ENCODE data around the gene BCAS1.

Gene BCAS1

DNA sequence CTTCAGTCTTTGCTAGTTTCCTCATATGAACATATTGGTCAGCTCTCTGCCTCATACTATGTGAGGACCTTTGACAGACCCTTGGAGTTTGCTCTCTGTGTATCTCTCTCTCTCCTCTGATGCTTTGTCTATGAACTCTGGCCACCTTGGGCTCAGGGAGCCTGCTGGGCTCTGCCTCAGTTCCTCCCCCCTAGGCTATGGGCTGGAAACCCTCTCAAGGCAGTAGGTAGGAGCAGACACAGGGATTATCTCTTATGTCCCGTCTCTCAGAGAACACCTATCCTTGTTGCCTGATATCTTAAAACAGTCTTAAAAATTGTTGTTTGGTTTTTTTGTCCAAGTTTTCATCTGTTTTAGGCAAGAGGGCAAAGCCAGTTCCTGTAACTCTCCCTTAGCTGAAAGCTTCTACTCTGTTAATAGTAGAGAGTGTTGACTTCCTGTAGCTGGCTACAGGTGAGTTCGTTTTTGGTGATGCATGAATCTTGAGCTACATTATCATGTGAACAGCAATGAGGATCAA, 68.3 kb downstream of the BCAS1 start (continued):
- TF ChIP-seq, protein P1, sequence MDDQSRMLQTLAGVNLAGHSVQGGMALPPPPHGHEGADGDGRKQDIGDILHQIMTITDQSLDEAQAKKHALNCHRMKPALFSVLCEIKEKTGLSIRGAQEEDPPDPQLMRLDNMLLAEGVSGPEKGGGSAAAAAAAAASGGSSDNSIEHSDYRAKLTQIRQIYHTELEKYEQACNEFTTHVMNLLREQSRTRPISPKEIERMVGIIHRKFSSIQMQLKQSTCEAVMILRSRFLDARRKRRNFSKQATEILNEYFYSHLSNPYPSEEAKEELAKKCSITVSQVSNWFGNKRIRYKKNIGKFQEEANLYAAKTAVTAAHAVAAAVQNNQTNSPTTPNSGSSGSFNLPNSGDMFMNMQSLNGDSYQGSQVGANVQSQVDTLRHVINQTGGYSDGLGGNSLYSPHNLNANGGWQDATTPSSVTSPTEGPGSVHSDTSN (CRISPR knock-in tag; IDR thresholded peaks at IDR 0.05): no peak
- TF ChIP-seq, protein P2, sequence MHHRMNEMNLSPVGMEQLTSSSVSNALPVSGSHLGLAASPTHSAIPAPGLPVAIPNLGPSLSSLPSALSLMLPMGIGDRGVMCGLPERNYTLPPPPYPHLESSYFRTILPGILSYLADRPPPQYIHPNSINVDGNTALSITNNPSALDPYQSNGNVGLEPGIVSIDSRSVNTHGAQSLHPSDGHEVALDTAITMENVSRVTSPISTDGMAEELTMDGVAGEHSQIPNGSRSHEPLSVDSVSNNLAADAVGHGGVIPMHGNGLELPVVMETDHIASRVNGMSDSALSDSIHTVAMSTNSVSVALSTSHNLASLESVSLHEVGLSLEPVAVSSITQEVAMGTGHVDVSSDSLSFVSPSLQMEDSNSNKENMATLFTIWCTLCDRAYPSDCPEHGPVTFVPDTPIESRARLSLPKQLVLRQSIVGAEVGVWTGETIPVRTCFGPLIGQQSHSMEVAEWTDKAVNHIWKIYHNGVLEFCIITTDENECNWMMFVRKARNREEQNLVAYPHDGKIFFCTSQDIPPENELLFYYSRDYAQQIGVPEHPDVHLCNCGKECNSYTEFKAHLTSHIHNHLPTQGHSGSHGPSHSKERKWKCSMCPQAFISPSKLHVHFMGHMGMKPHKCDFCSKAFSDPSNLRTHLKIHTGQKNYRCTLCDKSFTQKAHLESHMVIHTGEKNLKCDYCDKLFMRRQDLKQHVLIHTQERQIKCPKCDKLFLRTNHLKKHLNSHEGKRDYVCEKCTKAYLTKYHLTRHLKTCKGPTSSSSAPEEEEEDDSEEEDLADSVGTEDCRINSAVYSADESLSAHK (tag by site-specific recombination; IDR thresholded peaks at IDR 0.05): no peak
- TF ChIP-seq, protein P3, sequence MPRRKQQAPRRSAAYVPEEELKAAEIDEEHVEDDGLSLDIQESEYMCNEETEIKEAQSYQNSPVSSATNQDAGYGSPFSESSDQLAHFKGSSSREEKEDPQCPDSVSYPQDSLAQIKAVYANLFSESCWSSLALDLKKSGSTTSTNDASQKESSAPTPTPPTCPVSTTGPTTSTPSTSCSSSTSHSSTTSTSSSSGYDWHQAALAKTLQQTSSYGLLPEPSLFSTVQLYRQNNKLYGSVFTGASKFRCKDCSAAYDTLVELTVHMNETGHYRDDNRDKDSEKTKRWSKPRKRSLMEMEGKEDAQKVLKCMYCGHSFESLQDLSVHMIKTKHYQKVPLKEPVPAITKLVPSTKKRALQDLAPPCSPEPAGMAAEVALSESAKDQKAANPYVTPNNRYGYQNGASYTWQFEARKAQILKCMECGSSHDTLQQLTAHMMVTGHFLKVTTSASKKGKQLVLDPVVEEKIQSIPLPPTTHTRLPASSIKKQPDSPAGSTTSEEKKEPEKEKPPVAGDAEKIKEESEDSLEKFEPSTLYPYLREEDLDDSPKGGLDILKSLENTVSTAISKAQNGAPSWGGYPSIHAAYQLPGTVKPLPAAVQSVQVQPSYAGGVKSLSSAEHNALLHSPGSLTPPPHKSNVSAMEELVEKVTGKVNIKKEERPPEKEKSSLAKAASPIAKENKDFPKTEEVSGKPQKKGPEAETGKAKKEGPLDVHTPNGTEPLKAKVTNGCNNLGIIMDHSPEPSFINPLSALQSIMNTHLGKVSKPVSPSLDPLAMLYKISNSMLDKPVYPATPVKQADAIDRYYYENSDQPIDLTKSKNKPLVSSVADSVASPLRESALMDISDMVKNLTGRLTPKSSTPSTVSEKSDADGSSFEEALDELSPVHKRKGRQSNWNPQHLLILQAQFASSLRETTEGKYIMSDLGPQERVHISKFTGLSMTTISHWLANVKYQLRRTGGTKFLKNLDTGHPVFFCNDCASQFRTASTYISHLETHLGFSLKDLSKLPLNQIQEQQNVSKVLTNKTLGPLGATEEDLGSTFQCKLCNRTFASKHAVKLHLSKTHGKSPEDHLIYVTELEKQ (tag by site-specific recombination; IDR thresholded peaks at IDR 0.05; ENCODE audit: borderline replicate concordance): no peak
- TF ChIP-seq ZNF23 (tag by site-specific recombination; IDR thresholded peaks at IDR 0.05; ENCODE audit: borderline replicate concordance) (no peak), ZNF48 (tag by site-specific recombination; IDR thresholded peaks at IDR 0.05) (no peak), ZNF214 (tag by site-specific recombination; IDR thresholded peaks at IDR 0.05; ENCODE audit: borderline replicate concordance) (no peak), ZNF561 (tag by site-specific recombination; IDR thresholded peaks at IDR 0.05; ENCODE audit: borderline replicate concordance) (no peak), ZNF521 (tag by site-specific recombination; IDR thresholded peaks at IDR 0.05) (no peak), ZNF211 (tag by site-specific recombination; IDR thresholded peaks at IDR 0.05; ENCODE audit: low read depth) (no peak), ZNF600 (tag by site-specific recombination; IDR thresholded peaks at IDR 0.05) (no peak), OSR2 (tag by site-specific recombination; IDR thresholded peaks at IDR 0.05) (no peak), ZNF555 (tag by site-specific recombination; conservative IDR thresholded peaks at IDR 0.05) (no peak)

DNA sequence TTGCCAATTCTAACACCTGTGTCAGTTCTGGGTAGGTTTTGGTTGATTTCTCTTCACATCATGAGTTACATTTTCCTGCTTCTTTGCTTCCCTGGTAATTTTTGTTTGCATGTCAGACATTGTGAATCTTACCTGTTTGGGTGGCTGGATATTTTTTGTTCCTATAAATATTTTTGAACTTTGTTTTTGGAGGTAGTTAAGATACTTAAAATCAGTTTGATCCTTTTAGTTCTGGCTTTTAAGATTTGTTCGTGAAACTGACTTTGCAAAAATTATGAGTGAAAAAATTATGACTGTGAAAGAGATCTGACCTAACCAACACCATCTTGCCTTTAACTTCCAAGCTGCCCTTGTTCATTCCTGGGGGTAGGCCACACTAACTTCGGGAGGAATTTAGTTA, 69.5 kb downstream of the BCAS1 start:
- H3K9me3 ChIP-seq (ENCODE audit: control insufficient read depth, insufficient read depth, low read depth, low read length): no peaks in the 10 kb centered on the region
- no peaks in the 10 kb centered on the region for H3K4me1 ChIP-seq (ENCODE audit: control insufficient read depth, insufficient read depth, low read length)
- ChIA-PET POLR2A (no interaction called here), CTCF (no interaction called here)
- no peak overlapping the region for H3K27ac ChIP-seq (ENCODE audit: extremely low read depth, low read depth, low read length)
- no peak overlapping the region for H3K4me3 ChIP-seq (ENCODE audit: low read depth, low read length)
- H3K36me3 ChIP-seq (ENCODE audit: control insufficient read depth in 2 of 2, insufficient read depth in 1 of 2, low read length in 2 of 2): no peaks in the 10 kb centered on the region
- no peak for TF ChIP-seq ZNF211 (tag by site-specific recombination; IDR thresholded peaks at IDR 0.05; ENCODE audit: low read depth)
- no peak for TF ChIP-seq BCL11B (tag by site-specific recombination; IDR thresholded peaks at IDR 0.05; ENCODE audit: low read depth)

DNA sequence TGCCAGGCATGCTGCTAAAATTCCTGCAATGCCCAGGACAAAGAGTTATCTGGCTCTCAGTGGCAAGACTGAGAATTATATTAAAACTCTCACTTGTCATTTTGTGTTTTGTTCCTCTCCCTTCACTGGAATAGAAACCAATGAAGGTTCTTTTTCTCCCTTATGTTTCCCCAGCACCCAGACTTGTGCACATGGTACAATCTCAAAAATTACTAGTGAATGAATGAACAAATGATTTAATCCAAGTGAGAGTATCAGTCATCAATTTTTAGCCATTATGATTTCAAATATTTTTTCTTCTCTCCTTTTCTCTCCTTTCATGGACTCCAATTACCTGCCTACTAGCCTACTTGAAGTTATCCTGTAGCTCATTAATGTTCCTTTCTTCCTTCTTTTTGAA, 70.1 kb downstream of the BCAS1 start:
- Histone ChIP-seq H3K4me3 (ENCODE audit: low read depth, low read length) (no peak overlapping the region), H3K36me3 (ENCODE audit: control insufficient read depth in 2 of 2, insufficient read depth in 1 of 2, low read length in 2 of 2) (no peaks in the 10 kb centered on the region), H3K27ac (ENCODE audit: extremely low read depth, low read depth, low read length) (no peak overlapping the region), H3K4me1 (ENCODE audit: control insufficient read depth, insufficient read depth, low read length) (no peaks in the 10 kb centered on the region), H3K9me3 (ENCODE audit: control insufficient read depth, insufficient read depth, low read depth, low read length) (no peaks in the 10 kb centered on the region)
- CTCF ChIA-PET: no interaction called here
- POLR2A ChIA-PET: no interaction called here
- TF ChIP-seq, protein P4, sequence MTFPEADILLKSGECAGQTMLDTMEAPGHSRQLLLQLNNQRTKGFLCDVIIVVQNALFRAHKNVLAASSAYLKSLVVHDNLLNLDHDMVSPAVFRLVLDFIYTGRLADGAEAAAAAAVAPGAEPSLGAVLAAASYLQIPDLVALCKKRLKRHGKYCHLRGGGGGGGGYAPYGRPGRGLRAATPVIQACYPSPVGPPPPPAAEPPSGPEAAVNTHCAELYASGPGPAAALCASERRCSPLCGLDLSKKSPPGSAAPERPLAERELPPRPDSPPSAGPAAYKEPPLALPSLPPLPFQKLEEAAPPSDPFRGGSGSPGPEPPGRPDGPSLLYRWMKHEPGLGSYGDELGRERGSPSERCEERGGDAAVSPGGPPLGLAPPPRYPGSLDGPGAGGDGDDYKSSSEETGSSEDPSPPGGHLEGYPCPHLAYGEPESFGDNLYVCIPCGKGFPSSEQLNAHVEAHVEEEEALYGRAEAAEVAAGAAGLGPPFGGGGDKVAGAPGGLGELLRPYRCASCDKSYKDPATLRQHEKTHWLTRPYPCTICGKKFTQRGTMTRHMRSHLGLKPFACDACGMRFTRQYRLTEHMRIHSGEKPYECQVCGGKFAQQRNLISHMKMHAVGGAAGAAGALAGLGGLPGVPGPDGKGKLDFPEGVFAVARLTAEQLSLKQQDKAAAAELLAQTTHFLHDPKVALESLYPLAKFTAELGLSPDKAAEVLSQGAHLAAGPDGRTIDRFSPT (tag by site-specific recombination; IDR thresholded peaks at IDR 0.05): no peak
- TF ChIP-seq ZNF610 (tag by site-specific recombination; IDR thresholded peaks at IDR 0.05; ENCODE audit: borderline replicate concordance) (no peak), ZNF394 (tag by site-specific recombination; IDR thresholded peaks at IDR 0.05; ENCODE audit: borderline replicate concordance) (no peak), ZNF2 (tag by site-specific recombination; IDR thresholded peaks at IDR 0.05) (no peak), BCL11A (tag by site-specific recombination; IDR thresholded peaks at IDR 0.05; ENCODE audit: low read depth) (no peak), HOXD13 (CRISPR knock-in tag; IDR thresholded peaks at IDR 0.05; ENCODE audit: borderline replicate concordance) (no peak), SP2 (tag by site-specific recombination; IDR thresholded peaks at IDR 0.05) (no peak), ZNF777 (tag by site-specific recombination; IDR thresholded peaks at IDR 0.05; ENCODE audit: borderline replicate concordance) (no peak), ZNF248 (tag by site-specific recombination; IDR thresholded peaks at IDR 0.05) (no peak), ZNF664 (tag by site-specific recombination; IDR thresholded peaks at IDR 0.05) (no peak), ZNF621 (tag by site-specific recombination; IDR thresholded peaks at IDR 0.05) (no peak), ZNF221 (tag by site-specific recombination; IDR thresholded peaks at IDR 0.05; ENCODE audit: borderline replicate concordance) (no peak), ZNF514 (tag by site-specific recombination; IDR thresholded peaks at IDR 0.05) (no peak)

Measured in HEK293 (cell line).